GM10266 (cell line): ENCODE data around the gene DIPK1A.

Source experiments
- DNase-seq: peaks from one replicate; pipeline ENCODE4 v3.0.0; 2012; ENCODE audit errors: extremely low spot score
- CTCF ChIP-seq: IDR thresholded peaks from 2 replicates; pipeline ENCODE4 v1.5.1; 2012; ENCODE audit warnings: mild to moderate bottlenecking, low read depth; ENCODE audit not compliant: control insufficient read depth, insufficient read depth; ENCODE audit errors: missing control alignments

Gene DIPK1A

GRCh38 chr1:92854101-92854785 is 107.0 kb downstream of the DIPK1A start:
- TF ChIP-seq CTCF, result no peak
- DNase-seq, result no peak

- no peak for TF ChIP-seq CTCF
- no peak for DNase-seq
Measured at GRCh38 chr1:92853299-92853698, 108.0 kb downstream of the DIPK1A start.

GRCh38 chr1:92851729-92852128 is 109.5 kb downstream of the DIPK1A start:
- no peak for TF ChIP-seq CTCF
- DNase-seq, result no peak

GRCh38 chr1:92850019-92850418 is 111.2 kb downstream of the DIPK1A start:
- TF ChIP-seq CTCF, result no peak
- DNase-seq, result no peak

- DNase-seq, result no peak
- TF ChIP-seq CTCF, result no peak
Measured at GRCh38 chr1:92848201-92848600, 113.1 kb downstream of the DIPK1A start.

- no peak for TF ChIP-seq CTCF
Measured at GRCh38 chr1:92845908-92846307, 115.4 kb downstream of the DIPK1A start.

GRCh38 chr1:92844439-92844838 is 116.8 kb downstream of the DIPK1A start:
- no peak for TF ChIP-seq CTCF
- DNase-seq, result no peak

More at GRCh38 chr1:92845908-92846307, 115.4 kb downstream of the DIPK1A start:
- no peak for DNase-seq
